NB4 (cell line): ENCODE data around the gene ABCG2.

Experiments used
- POLR2A ChIP-seq: IDR thresholded peaks from 2 replicates; pipeline ENCODE4 v1.6.1; 2011; ENCODE audit warnings: mild to moderate bottlenecking; ENCODE audit not compliant: insufficient read length; ENCODE audit errors: extremely low read depth
- TF ChIP-seq, protein P1 (sequence below): IDR thresholded peaks from one replicate; pipeline ENCODE4 v1.5.1; 2012; ENCODE audit warnings: low read depth, low read length

DNA sequence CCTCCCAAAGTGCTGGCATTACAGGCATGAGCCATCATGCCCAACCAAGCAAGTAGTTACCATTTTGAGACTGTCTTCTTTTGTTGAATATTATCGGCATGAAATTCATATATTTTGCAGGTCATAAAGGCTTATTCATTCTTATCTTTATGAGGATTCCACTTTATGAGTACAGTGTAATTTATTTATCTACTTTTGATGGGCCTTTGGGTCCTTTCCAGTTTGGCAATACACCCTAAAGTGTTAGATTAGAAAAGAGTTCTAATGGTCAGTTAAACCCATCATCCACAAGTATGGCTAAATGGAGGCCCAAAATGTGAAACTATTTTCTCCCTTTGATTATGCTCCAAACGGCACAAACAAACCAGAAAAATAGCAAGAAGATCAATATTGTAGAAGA lies 10.9 kb upstream of the ABCG2 start:
- TF ChIP-seq, protein P1, sequence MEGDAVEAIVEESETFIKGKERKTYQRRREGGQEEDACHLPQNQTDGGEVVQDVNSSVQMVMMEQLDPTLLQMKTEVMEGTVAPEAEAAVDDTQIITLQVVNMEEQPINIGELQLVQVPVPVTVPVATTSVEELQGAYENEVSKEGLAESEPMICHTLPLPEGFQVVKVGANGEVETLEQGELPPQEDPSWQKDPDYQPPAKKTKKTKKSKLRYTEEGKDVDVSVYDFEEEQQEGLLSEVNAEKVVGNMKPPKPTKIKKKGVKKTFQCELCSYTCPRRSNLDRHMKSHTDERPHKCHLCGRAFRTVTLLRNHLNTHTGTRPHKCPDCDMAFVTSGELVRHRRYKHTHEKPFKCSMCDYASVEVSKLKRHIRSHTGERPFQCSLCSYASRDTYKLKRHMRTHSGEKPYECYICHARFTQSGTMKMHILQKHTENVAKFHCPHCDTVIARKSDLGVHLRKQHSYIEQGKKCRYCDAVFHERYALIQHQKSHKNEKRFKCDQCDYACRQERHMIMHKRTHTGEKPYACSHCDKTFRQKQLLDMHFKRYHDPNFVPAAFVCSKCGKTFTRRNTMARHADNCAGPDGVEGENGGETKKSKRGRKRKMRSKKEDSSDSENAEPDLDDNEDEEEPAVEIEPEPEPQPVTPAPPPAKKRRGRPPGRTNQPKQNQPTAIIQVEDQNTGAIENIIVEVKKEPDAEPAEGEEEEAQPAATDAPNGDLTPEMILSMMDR = no peak
- no peak for TF ChIP-seq POLR2A
